ENCODE data around the gene ZNF444.

The ZNF444 gene

DNA sequence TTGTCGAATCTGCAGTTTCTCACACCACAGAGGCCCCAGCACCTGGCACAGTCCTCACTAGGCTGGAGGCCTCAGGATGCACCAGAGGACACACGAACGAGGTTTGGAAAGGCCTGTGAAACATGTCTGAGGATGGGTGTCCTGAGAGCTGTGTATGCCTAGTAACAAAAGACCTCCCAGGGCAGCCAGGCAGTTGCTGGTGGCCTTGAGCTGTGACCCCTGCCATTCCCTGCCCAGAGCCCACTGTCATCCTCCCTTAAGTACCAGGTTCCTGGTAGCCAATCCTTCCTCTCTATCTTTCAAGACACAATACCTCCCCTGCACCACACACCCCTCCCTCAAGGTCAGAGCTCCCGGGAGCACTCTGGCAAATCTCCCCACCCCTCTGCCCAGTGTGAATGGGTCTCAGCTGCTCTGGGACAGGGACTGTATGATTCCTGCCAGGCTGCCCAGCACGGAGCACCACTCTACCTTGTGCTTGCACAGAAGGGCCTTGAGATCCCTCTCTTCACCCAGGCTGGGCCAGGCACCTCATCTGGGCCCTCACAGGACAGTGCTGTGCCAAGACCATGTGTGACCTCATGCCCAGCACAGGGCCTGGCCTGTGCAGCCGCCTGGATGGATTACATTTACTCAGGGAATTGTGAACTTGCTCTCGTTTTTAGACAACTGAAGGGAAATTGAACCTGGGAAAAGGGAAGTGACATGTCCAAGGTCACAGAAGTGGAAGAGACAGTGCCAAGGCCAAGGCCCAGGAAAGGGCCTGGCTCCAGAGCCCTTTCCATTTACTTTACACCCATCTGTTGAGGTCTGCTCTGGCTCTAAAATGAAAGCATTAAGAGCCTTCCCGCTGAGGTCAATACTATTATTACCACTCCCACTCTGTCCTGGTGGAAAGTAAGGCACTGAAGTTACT lies 22.2 kb upstream of the ZNF444 start:
- TF ChIP-seq, protein P1, sequence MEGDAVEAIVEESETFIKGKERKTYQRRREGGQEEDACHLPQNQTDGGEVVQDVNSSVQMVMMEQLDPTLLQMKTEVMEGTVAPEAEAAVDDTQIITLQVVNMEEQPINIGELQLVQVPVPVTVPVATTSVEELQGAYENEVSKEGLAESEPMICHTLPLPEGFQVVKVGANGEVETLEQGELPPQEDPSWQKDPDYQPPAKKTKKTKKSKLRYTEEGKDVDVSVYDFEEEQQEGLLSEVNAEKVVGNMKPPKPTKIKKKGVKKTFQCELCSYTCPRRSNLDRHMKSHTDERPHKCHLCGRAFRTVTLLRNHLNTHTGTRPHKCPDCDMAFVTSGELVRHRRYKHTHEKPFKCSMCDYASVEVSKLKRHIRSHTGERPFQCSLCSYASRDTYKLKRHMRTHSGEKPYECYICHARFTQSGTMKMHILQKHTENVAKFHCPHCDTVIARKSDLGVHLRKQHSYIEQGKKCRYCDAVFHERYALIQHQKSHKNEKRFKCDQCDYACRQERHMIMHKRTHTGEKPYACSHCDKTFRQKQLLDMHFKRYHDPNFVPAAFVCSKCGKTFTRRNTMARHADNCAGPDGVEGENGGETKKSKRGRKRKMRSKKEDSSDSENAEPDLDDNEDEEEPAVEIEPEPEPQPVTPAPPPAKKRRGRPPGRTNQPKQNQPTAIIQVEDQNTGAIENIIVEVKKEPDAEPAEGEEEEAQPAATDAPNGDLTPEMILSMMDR (IDR thresholded peaks at IDR 0.05; ENCODE audit: control insufficient read depth, extremely low read depth, insufficient read depth), result no peak
- peak overlapping the region; percentile 67 for H3K4me3 ChIP-seq (ENCODE audit: low read depth, low read length)
- DNase-seq (ENCODE audit: low read depth), result no peak

DNA sequence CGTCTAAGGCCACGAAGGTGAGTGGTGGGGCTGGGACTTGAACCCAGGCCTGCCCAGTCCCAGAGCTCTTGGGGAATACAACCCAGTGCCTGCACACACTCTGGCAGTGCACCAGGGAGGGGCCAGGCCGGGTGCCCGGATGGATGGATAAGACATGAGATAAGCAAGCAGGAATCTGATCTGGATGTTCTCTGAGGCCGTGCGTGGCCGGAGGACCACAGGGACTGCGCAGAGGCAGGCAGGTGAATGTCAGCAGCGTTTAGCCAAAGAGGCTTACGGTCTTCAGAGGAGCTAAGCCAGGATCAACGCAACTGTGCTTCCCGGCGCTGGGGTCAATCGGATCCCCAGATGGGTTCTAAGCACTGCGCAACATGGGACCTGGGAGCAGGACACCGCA lies 21.5 kb upstream of the ZNF444 start:
- DNase-seq (ENCODE audit: low read depth), result no peak
- TF ChIP-seq, protein P1 (IDR thresholded peaks at IDR 0.05; ENCODE audit: control insufficient read depth, extremely low read depth, insufficient read depth), result no peak
- peak overlapping the region; percentile 67 for H3K4me3 ChIP-seq (ENCODE audit: low read depth, low read length)

DNA sequence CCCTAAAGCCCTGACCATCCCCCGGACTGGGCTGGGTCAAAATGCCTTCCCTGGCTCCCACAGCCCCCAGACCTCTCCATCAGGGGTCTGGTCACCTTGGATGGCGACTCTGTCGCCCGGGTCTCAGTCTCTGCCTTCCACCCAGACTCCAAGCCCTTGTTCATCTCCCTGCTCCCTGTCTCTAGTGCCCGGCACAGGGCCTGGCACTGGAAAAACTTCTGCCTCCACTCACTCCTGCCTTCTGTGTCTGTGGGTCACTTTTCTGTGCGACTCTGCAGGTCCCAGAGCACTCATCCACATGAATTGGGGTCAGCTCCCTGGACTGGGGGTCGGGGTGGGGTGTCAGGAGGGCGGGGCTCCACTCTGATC lies 21.1 kb upstream of the ZNF444 start:
- DNase-seq (ENCODE audit: low read depth), result no peak
- peak overlapping the region; percentile 67 for H3K4me3 ChIP-seq (ENCODE audit: low read depth, low read length)
- TF ChIP-seq, protein P1 (IDR thresholded peaks at IDR 0.05; ENCODE audit: control insufficient read depth, extremely low read depth, insufficient read depth), result no peak

DNA sequence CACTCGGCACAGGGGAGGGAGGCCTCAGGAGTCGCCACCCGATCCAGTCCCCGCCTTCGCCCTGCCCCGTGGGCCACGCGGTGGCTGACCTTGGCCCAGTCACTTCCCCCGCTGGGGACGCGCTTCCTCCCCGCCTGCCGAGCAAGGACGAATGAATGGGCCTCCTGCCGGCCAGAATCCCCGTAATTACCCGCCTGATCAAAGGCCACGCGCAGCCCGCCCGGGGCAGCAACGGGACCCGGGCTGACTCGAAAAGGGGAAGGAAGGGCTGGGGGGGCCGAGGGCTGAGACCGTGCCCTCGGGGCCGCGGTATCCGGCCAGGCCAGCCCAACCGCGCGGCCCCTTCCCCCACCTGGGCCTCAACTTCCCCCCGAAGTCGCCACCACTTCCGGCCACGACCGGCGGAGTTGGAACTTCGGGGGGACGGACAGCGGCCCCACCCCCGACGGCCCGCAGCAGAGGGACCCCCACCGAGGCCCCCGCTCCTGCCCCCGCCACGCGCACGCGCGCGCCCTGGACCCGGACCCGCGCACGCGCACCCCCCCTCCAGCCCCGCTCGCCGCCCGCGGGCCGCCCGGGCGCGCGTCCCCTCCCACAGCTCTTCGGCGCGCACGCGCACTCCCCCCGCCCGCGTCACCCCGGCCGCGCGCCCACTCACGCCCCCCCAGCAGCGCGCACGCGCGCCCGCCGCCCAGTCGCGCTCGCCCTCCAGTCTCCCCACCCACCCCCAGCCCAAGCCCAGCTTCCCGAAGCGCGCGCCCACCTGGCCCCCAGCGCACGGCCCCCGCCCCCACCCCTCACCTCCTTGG lies 20.5 kb upstream of the ZNF444 start:
- TF ChIP-seq, protein P1 (IDR thresholded peaks at IDR 0.05; ENCODE audit: control insufficient read depth, extremely low read depth, insufficient read depth), result peak; percentile 18; the same call in 1 of the 2 replicates
- DNase-seq (ENCODE audit: low read depth), result no peak
- peak overlapping the region; percentile 67 for H3K4me3 ChIP-seq (ENCODE audit: low read depth, low read length)

DNA sequence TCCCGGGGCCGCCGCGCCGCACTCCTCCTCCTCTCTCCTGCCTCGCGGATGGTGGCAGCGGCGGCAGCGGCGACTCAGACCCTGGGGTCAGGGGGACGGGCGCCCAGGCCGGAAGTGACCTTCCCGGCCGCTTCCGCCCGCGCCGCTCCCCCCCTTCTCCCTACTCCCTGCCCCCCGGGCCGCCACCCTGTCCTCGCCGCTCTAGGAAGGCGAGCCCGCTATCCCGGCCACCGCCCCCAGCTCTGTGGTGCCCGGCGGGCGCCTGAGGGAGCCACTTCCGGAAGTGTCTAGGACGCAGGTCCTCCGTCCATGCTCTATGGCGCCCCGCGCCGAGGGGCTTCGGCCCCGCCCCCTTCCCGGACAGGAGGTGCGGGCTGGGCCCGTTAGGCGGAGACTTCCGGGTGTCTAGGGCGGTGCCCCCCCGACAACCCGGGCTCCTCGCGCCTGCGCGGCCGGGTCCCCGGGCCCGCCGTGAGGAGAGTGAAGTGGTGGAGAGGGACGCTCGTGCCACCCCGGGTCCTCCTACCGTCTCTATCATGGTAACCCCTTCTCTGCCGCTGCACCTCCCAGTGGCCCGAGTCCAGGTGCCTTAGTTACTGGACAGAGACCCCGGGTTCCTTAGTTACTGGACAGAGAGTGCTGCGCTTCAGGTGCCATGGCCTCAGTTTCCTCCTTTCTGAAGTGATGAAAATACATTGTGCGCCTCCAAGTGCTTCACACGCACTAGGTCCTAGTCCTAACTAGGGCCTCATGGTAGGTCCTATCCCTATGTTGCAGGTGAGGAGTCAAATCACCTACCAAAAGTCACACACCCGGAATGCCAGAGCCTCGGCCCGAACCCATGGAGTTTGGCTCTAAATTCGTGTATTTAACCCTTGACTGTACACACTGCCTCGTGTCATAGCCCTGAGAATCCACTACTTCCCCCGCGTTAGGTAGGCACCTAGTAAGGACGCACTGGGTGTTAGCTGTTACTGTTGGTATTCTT lies 19.6 kb upstream of the ZNF444 start, which contains the start of gene ZNF787:
Gene ZNF787 (minus strand): TSS at position 116 of the 988 bp plus-strand sequence. CDS start 18,078 bp downstream, outside the sequence.
- TF ChIP-seq, protein P1 (IDR thresholded peaks at IDR 0.05; ENCODE audit: control insufficient read depth, extremely low read depth, insufficient read depth), result no peak
- H3K4me3 ChIP-seq (ENCODE audit: low read depth, low read length), result peak within 1 kb of the TSS; percentile 67
- DNase-seq (ENCODE audit: low read depth), result peak; percentile 85
